RWPE2 (cell line): Measurements from ENCODE around the gene LAMTOR3.

Experiments
- ATAC-seq: fragments of 200-7000 bp; cut with Tn5 transposase; 3 replicates; pipeline ENCODE4 v1.9.1; 2021; ENCODE audit warnings: low read depth
- DNase-seq: peaks from one replicate; pipeline ENCODE4 v3.0.0-alpha.2; 2020; ENCODE audit warnings: low spot score
- H3K27ac ChIP-seq: fragments of 450-650 bp; 2 replicates; pipeline ENCODE4 v1.5.1; 2017; ENCODE audit warnings: mild to moderate bottlenecking; ENCODE audit not compliant: poor library complexity, severe bottlenecking
- H3K27me3 ChIP-seq: fragments of 250-450 bp; sonication (Bioruptor Pico); 2 replicates; pipeline ENCODE4 v1.5.1; 2021; ENCODE audit warnings: mild to moderate bottlenecking, moderate library complexity; ENCODE audit not compliant: insufficient read depth, poor library complexity, severe bottlenecking
- H3K36me3 ChIP-seq: fragments of 250-450 bp; sonication (Bioruptor Pico); 2 replicates; pipeline ENCODE4 v1.5.1; 2020; ENCODE audit warnings: low read depth, mild to moderate bottlenecking, moderate library complexity
- H3K4me1 ChIP-seq: fragments of 250-450 bp; sonication (Bioruptor Pico); 2 replicates; pipeline ENCODE4 v1.5.1; 2021; ENCODE audit warnings: mild to moderate bottlenecking, moderate library complexity; ENCODE audit not compliant: insufficient read depth, poor library complexity, severe bottlenecking
- H3K4me3 ChIP-seq: fragments of 250-450 bp; sonication (Bioruptor Pico); 2 replicates; pipeline ENCODE4 v1.5.1; 2021; ENCODE audit warnings: mild to moderate bottlenecking, moderate library complexity; ENCODE audit not compliant: severe bottlenecking
- H3K9me3 ChIP-seq: fragments of 250-450 bp; sonication (Bioruptor Pico); 2 replicates; pipeline ENCODE4 v1.5.1; 2021; ENCODE audit warnings: mild to moderate bottlenecking, moderate library complexity; ENCODE audit not compliant: severe bottlenecking
- CTCF ChIP-seq: fragments of 450-650 bp; IDR thresholded peaks from one replicate; pipeline ENCODE4 v1.5.1; 2017; ENCODE audit warnings: mild to moderate bottlenecking, moderate library complexity; ENCODE audit not compliant: poor library complexity, severe bottlenecking

Gene LAMTOR3

DNA sequence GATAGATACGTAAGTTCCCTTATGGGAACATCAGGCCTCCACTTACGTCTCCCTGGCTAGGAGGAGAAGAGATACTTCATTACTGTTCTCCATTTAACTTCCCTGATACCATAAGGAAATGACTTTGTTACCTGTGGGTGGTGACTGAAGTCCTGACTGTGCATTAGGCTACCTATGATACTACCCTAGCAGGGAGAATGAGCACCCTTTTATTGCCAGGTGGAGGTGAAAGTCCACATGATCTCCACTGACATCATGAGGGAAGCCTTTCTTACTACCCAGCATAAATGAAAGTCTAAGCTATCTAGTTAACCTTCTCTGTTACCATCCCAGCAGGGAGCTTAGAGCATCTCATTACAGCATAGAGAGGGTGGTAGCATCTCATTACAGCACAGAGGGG is 24.4 kb upstream of the LAMTOR3 start:
- no peak for TF ChIP-seq CTCF
- DNase-seq, result no peak
- H3K4me3 ChIP-seq, result no peak overlapping the region
- no peaks in the 10 kb centered on the region for H3K9me3 ChIP-seq
- no peaks in the 10 kb centered on the region for H3K4me1 ChIP-seq
- peaks cover 78% of the 10 kb centered on the region for H3K36me3 ChIP-seq
- H3K27me3 ChIP-seq, result no peaks in the 10 kb centered on the region
- no peak overlapping the region for H3K27ac ChIP-seq
- ATAC-seq, result no peak

DNA sequence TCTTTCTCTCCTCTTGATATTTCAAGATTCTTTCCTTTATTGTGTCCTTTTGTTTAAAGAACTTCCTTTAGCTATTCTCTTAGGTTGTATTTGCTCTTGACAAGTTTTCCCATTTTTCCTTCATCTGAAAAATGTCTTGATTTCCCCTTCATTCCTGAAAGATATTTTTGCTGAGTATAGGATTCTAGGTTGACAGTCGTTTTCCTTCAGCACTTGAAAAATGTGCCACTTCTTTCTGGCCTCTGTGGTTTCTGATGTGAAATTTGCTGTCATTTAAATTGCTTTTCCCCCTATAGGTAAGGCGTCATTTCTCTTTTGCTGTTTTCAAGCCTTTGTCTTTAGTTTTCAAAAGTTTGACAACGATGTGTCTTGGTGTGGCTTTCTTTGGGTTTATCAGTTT is 23.3 kb upstream of the LAMTOR3 start:
- ATAC-seq, result no peak

GRCh38 chr4:99915449-99915848 is 21.2 kb upstream of the LAMTOR3 start:
- H3K27me3 ChIP-seq, result no peaks in the 10 kb centered on the region
- H3K27ac ChIP-seq, result no peak overlapping the region
- DNase-seq (no peak), ATAC-seq (no peak)
- no peak for TF ChIP-seq CTCF
- no peaks in the 10 kb centered on the region for H3K4me1 ChIP-seq
- peaks cover 52% of the 10 kb centered on the region for H3K36me3 ChIP-seq
- H3K4me3 ChIP-seq, result no peak overlapping the region
- H3K9me3 ChIP-seq, result no peaks in the 10 kb centered on the region

More for the DNA sequence above, 23.3 kb upstream of the LAMTOR3 start:
- no peak overlapping the region for H3K4me3 ChIP-seq
- H3K27me3 ChIP-seq, result no peaks in the 10 kb centered on the region
- H3K36me3 ChIP-seq, result peaks cover 69% of the 10 kb centered on the region
- no peaks in the 10 kb centered on the region for H3K4me1 ChIP-seq
- H3K9me3 ChIP-seq, result no peaks in the 10 kb centered on the region
- TF ChIP-seq CTCF, result no peak
- H3K27ac ChIP-seq, result no peak overlapping the region
- DNase-seq, result no peak

- peaks cover 46% of the 10 kb centered on the region for H3K36me3 ChIP-seq
- no peak for TF ChIP-seq CTCF
- no peak for ATAC-seq
Observed at GRCh38 chr4:99894998-99895397, 771 bp upstream of the LAMTOR3 start.

GRCh38 chr4:99893839-99894160 is 427 bp downstream of the LAMTOR3 start:
- peak overlapping the region; percentile 96 for H3K4me3 ChIP-seq
- no peak; the same call in 2 of the 3 replicates for ATAC-seq
- peaks cover 46% of the 10 kb centered on the region for H3K36me3 ChIP-seq
- H3K9me3 ChIP-seq, result no peaks in the 10 kb centered on the region
- no peak for TF ChIP-seq CTCF
- H3K27ac ChIP-seq, result peak overlapping the region; percentile 23
- no peak for DNase-seq
- H3K4me1 ChIP-seq, result no peaks in the 10 kb centered on the region
- H3K27me3 ChIP-seq, result no peaks in the 10 kb centered on the region

More at GRCh38 chr4:99894998-99895397, 771 bp upstream of the LAMTOR3 start:
- peak overlapping the region; percentile 23 for H3K27ac ChIP-seq
- H3K4me1 ChIP-seq, result no peaks in the 10 kb centered on the region
- peak overlapping the region; percentile 96 for H3K4me3 ChIP-seq
- H3K9me3 ChIP-seq, result no peaks in the 10 kb centered on the region
- DNase-seq, result no peak
- H3K27me3 ChIP-seq, result no peaks in the 10 kb centered on the region
